SK-N-SH (cell line): ENCODE results near the gene PALLD. TPM values are rescaled to one million over a fixed set of nuclear protein-coding genes. Genes with fewer than 3 reads are reported as not detected.

Experiments used
- CTCF ChIA-PET: fragments of 300-600, 350-600 bp; formaldehyde crosslinking; extraction: SDS; loops from one replicate; lab custom pipeline; 2021; lab: Yijun Ruan, JAX
- POLR2A ChIA-PET: fragments of 350-600 bp; sonication (Branson Sonifier 250); formaldehyde crosslinking; extraction: SDS; loops from one replicate; lab custom pipeline; 2020; ENCODE audit warnings: antibody characterized with exemption, inconsistent platforms; lab: Yijun Ruan, JAX
- DNase-seq: peaks from one replicate; pipeline ENCODE4 v3.0.0; 2012
- H2AFZ ChIP-seq: fragments of 200-600 bp; sonication (generic); 2 replicates; pipeline ENCODE4 v1.8.1; 2016; ENCODE audit warnings: antibody characterized with exemption, mild to moderate bottlenecking, low read depth
- H3F3A ChIP-seq: fragments of 200-600 bp; sonication (generic); replicated peaks from 2 replicates; pipeline ENCODE3; 2016; ENCODE audit warnings: antibody characterized with exemption, mild to moderate bottlenecking; ENCODE audit not compliant: insufficient read depth
- H3K27ac ChIP-seq, 2 experiments: fragments of 200-500 bp in 1 of 2; fragments of 200-600 bp in 1 of 2; sonication (Bioruptor generic) in 1 of 2; sonication (generic), shearing (Covaris generic) in 1 of 2; 2 replicates each; pipeline versions ENCODE4 v1.5.1 to v1.6.1; 2014 to 2016; ENCODE audit warnings: low read depth in 2 of 2, inconsistent platforms in 1 of 2, low read length in 1 of 2, mild to moderate bottlenecking in 1 of 2, mixed read lengths in 1 of 2
- H3K27me3 ChIP-seq: fragments of 200-600 bp; sonication (generic), shearing (Covaris generic); 2 replicates; pipeline ENCODE4 v1.6.1; 2016; ENCODE audit warnings: mixed run types; ENCODE audit not compliant: insufficient read depth
- H3K36me3 ChIP-seq, 2 experiments: fragments of 200-500 bp in 1 of 2; fragments of 200-600 bp in 1 of 2; sonication (Bioruptor generic) in 1 of 2; sonication (generic) in 1 of 2; replicated peaks in 1 of 2; 2 replicates each; pipeline versions ENCODE3 to v1.5.1; 2014 to 2016; ENCODE audit warnings: low read length in 1 of 2, mild to moderate bottlenecking in 1 of 2; ENCODE audit not compliant: insufficient read depth in 2 of 2, control insufficient read depth in 1 of 2
- H3K4me1 ChIP-seq, 2 experiments: fragments of 200-500 bp in 1 of 2; fragments of 200-600 bp in 1 of 2; sonication (Bioruptor generic) in 1 of 2; sonication (generic), shearing (Covaris generic) in 1 of 2; 2 replicates each; pipeline versions ENCODE4 v1.5.1 to v1.6.1; 2014 to 2016; ENCODE audit warnings: low read depth in 1 of 2, low read length in 1 of 2, mixed run types in 1 of 2; ENCODE audit not compliant: insufficient read depth in 2 of 2, control insufficient read depth in 1 of 2
- H3K4me2 ChIP-seq: fragments of 200-600 bp; sonication (generic), shearing (Covaris generic); 2 replicates; pipeline ENCODE4 v1.6.1; 2017; ENCODE audit warnings: mixed run types
- H3K4me3 ChIP-seq, 2 experiments: fragments of 200-500 bp in 1 of 2; fragments of 200-600 bp in 1 of 2; sonication (Bioruptor generic) in 1 of 2; sonication (generic), shearing (Covaris generic) in 1 of 2; 2 replicates each; pipeline versions ENCODE4 v1.5.1 to v1.8.1; 2014 to 2016; ENCODE audit warnings: low read depth in 2 of 2, inconsistent platforms in 1 of 2, low read length in 1 of 2, mild to moderate bottlenecking in 1 of 2, mixed read lengths in 1 of 2, moderate library complexity in 1 of 2
- H3K79me2 ChIP-seq: fragments of 200-600 bp; sonication (generic); 2 replicates; pipeline ENCODE4 v1.8.1; 2017; ENCODE audit warnings: mild to moderate bottlenecking; ENCODE audit not compliant: insufficient read depth
- H3K9ac ChIP-seq: fragments of 200-600 bp; sonication (generic); 2 replicates; pipeline ENCODE4 v1.6.1; 2017; ENCODE audit warnings: mixed run types
- H3K9me2 ChIP-seq: fragments of 200-600 bp; sonication (generic); 2 replicates; pipeline ENCODE4 v1.6.1; 2017; ENCODE audit warnings: mixed run types
- H3K9me3 ChIP-seq: fragments of 200-600 bp; sonication (generic); 2 replicates; pipeline ENCODE4 v1.6.1; 2017; ENCODE audit warnings: mixed run types, mild to moderate bottlenecking, moderate library complexity
- H4K20me1 ChIP-seq: fragments of 200-600 bp; sonication (generic); 2 replicates; pipeline ENCODE4 v1.6.1; 2017; ENCODE audit warnings: mild to moderate bottlenecking, mixed run types; ENCODE audit not compliant: insufficient read depth
- ELF1 ChIP-seq: IDR thresholded peaks from 2 replicates; pipeline ENCODE4 v1.4.0; 2012
- EP300 ChIP-seq, 2 experiments: IDR thresholded peaks; 2 replicates each; pipeline versions ENCODE4 v1.4.0 to v1.6.1; 2012; ENCODE audit warnings: borderline replicate concordance in 1 of 2, low read depth in 1 of 2, low read length in 1 of 2
- EZH2phosphoT487 ChIP-seq: fragments of 200-600 bp; sonication (generic); IDR thresholded peaks from 2 replicates; pipeline ENCODE4 v1.6.1; 2017; ENCODE audit warnings: low read depth, mixed run types, mild to moderate bottlenecking, antibody characterized with exemption, moderate library complexity, borderline replicate concordance
- FOXJ3 ChIP-seq: sonication (generic); formaldehyde crosslinking; IDR thresholded peaks from 2 replicates; pipeline ENCODE4 v1.5.1; 2020; ENCODE audit warnings: mild to moderate bottlenecking, missing genetic modification reagents
- FOXM1 ChIP-seq: IDR thresholded peaks from 2 replicates; pipeline ENCODE4 v1.4.0; 2012; ENCODE audit warnings: low read depth, mild to moderate bottlenecking
- GATA2 ChIP-seq: sonication (generic); formaldehyde crosslinking; IDR thresholded peaks from 2 replicates; pipeline ENCODE4 v1.5.0; 2020; ENCODE audit warnings: mild to moderate bottlenecking, missing genetic modification reagents
- IRF3 ChIP-seq: fragments of 150-350 bp; IDR thresholded peaks from 2 replicates; pipeline ENCODE4 v1.6.1; 2016; ENCODE audit warnings: mild to moderate bottlenecking, low read depth, low read length
- JUND ChIP-seq: IDR thresholded peaks from 2 replicates; pipeline ENCODE4 v1.4.0; 2012
- NRF1 ChIP-seq: IDR thresholded peaks from 2 replicates; pipeline ENCODE4 v1.6.1; 2012; ENCODE audit warnings: low read depth, mild to moderate bottlenecking, low read length
- PBX3 ChIP-seq: IDR thresholded peaks from 2 replicates; pipeline ENCODE4; 2012
- POLR2AphosphoS5 ChIP-seq: IDR thresholded peaks from 2 replicates; pipeline ENCODE4 v1.6.1; 2012; ENCODE audit warnings: low read depth, low read length
- REST ChIP-seq: IDR thresholded peaks from 2 replicates; pipeline ENCODE4 v1.6.1; 2012; ENCODE audit warnings: mild to moderate bottlenecking, low read depth, low read length, moderate library complexity
- TAF1 ChIP-seq: IDR thresholded peaks from 2 replicates; pipeline ENCODE4 v1.6.1; 2012; ENCODE audit warnings: low read depth, mild to moderate bottlenecking, low read length, moderate library complexity, borderline replicate concordance
- TCF12 ChIP-seq: IDR thresholded peaks from 2 replicates; pipeline ENCODE4 v1.4.0; 2012
- YY1 ChIP-seq: IDR thresholded peaks from 2 replicates; pipeline ENCODE4 v1.4.0; 2012; ENCODE audit warnings: low read depth, mild to moderate bottlenecking
- WGBS: methylation state at CpG from one replicate; pipeline ENCODE4 v1.1.6; 2017; ENCODE audit warnings: low lambda C conversion rate; 5-methylcytosine and 5-hydroxymethylcytosine counted together
- polyA plus RNA-seq, 3 experiments: library from polyadenylated mRNA; depleted of rRNA; stranded (reverse); fragments of >200 nt; gene quantifications; 2 replicates each; pipeline ENCODE4 v1.2.3, GENCODE V29; 2012
- TF ChIP-seq, protein P1 (sequence below): fragments of 200-600 bp; sonication (generic); IDR thresholded peaks from 2 replicates; pipeline ENCODE4 v1.6.1; 2017; ENCODE audit warnings: antibody characterized with exemption, mild to moderate bottlenecking, moderate library complexity
- TF ChIP-seq, protein P2 (sequence below): IDR thresholded peaks from 2 replicates; pipeline ENCODE4 v1.4.0; 2012; ENCODE audit warnings: low read depth, borderline replicate concordance
- TF ChIP-seq, protein P3 (sequence below): IDR thresholded peaks from 2 replicates; pipeline ENCODE4 v1.4.0; 2012; ENCODE audit warnings: low read depth

Gene PALLD
- polyA plus RNA-seq, 1 of the 3 experiments (the other 2 are of a cell fraction) = 33.0 TPM

DNA sequence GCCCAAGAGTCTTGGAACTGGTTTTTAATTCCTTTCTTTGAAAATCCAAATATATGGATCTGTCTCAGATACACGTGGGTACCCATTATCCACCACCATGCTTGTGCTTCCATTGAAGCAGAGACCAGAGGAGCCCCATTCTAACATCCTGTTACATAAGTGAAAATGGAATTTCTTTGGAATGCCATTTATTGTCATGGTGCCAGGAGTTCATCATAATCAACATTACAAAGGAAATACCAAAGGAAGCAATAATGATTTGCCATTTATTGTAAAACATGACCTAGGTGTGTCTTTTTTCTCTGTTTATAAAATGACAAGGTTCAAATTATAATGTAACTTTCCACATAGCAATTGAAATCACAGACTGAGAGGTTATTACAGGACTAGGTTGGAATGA lies 61.7 kb downstream of the PALLD start (continued):
- TF ChIP-seq, protein P1, sequence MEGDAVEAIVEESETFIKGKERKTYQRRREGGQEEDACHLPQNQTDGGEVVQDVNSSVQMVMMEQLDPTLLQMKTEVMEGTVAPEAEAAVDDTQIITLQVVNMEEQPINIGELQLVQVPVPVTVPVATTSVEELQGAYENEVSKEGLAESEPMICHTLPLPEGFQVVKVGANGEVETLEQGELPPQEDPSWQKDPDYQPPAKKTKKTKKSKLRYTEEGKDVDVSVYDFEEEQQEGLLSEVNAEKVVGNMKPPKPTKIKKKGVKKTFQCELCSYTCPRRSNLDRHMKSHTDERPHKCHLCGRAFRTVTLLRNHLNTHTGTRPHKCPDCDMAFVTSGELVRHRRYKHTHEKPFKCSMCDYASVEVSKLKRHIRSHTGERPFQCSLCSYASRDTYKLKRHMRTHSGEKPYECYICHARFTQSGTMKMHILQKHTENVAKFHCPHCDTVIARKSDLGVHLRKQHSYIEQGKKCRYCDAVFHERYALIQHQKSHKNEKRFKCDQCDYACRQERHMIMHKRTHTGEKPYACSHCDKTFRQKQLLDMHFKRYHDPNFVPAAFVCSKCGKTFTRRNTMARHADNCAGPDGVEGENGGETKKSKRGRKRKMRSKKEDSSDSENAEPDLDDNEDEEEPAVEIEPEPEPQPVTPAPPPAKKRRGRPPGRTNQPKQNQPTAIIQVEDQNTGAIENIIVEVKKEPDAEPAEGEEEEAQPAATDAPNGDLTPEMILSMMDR = no peak
- TF ChIP-seq EP300 (IDR thresholded peaks at IDR 0.05; ENCODE audit: borderline replicate concordance in 1 of 2, low read depth in 1 of 2, low read length in 1 of 2) (0 out of 4 replicates have a peak, but pooled peaks of 1 of the 2 experiments have one; percentile 54), GATA2 (CRISPR knock-in tag) (no peak), ELF1 (no peak), FOXM1 (no peak), EZH2phosphoT487 (no peak), NRF1 (no peak), IRF3 (no peak)

GRCh38 chr4:168560184-168561180 lies 63.6 kb downstream of the PALLD start:
- TF ChIP-seq FOXJ3 = no peak
- 0 out of 2 replicates have a peak, but pooled peaks have one; percentile 25 for TF ChIP-seq POLR2AphosphoS5
- TF ChIP-seq, protein P2, sequence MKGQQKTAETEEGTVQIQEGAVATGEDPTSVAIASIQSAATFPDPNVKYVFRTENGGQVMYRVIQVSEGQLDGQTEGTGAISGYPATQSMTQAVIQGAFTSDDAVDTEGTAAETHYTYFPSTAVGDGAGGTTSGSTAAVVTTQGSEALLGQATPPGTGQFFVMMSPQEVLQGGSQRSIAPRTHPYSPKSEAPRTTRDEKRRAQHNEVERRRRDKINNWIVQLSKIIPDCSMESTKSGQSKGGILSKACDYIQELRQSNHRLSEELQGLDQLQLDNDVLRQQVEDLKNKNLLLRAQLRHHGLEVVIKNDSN = no peak
- TF ChIP-seq EP300 (IDR thresholded peaks at IDR 0.05; ENCODE audit: borderline replicate concordance in 1 of 2, low read depth in 1 of 2, low read length in 1 of 2) = peak in 1 of 2 experiments; percentile 40; a peak in 1 of 4 replicates
- peak; percentile 72 for TF ChIP-seq PBX3
- peak; percentile 26; the same call in 1 of the 2 replicates for TF ChIP-seq JUND
- no peak for TF ChIP-seq TAF1
- TF ChIP-seq TCF12 = peak; percentile 87
- TF ChIP-seq REST = 0 out of 2 replicates have a peak, but pooled peaks have one; percentile 21
- no peak for TF ChIP-seq EZH2phosphoT487
- TF ChIP-seq, protein P3, sequence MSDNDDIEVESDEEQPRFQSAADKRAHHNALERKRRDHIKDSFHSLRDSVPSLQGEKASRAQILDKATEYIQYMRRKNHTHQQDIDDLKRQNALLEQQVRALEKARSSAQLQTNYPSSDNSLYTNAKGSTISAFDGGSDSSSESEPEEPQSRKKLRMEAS = peak; percentile 54; the same call in 1 of the 2 replicates
- TF ChIP-seq YY1 = no peak
- no peaks in the 10 kb centered on the region for H3K27me3 ChIP-seq
- no peaks in the 10 kb centered on the region for H4K20me1 ChIP-seq
- peaks cover 19% of the 10 kb centered on the region for H3F3A ChIP-seq
- H2AFZ ChIP-seq = no peak overlapping the region; the same call in 1 of the 2 replicates
- no peak for DNase-seq
- H3K4me2 ChIP-seq = peak overlapping the region; percentile 24; the same call in 1 of the 2 replicates
- peak overlapping the region; percentile 6; the same call in 1 of the 2 replicates for H3K9ac ChIP-seq
- peaks cover 8 to 61% of the 10 kb centered on the region in 2 experiments; a peak in 3 of 4 replicates for H3K4me1 ChIP-seq
- WGBS = 24% methylated on average over 3 of the region's 3 CpGs
- POLR2A ChIA-PET = no interaction called here
- H3K79me2 ChIP-seq = no peaks in the 10 kb centered on the region
- no peaks in the 10 kb centered on the region for H3K9me2 ChIP-seq
- no peaks in the 10 kb centered on the region for H3K36me3 ChIP-seq
- CTCF ChIA-PET = interaction anchor here (1.0 to 3.0 kb wide), 4 partner anchors 8 to 363 kb away, joined by 3 to 14 read pairs (median 4); no protein-coding TSS in a partner anchor
- H3K27ac ChIP-seq = peak overlapping the region; percentile 66 to 86
- H3K4me3 ChIP-seq = no peak overlapping the region
- no peaks in the 10 kb centered on the region for H3K9me3 ChIP-seq
